ENCODE data around the gene GGTLC2.

Gene GGTLC2

DNA sequence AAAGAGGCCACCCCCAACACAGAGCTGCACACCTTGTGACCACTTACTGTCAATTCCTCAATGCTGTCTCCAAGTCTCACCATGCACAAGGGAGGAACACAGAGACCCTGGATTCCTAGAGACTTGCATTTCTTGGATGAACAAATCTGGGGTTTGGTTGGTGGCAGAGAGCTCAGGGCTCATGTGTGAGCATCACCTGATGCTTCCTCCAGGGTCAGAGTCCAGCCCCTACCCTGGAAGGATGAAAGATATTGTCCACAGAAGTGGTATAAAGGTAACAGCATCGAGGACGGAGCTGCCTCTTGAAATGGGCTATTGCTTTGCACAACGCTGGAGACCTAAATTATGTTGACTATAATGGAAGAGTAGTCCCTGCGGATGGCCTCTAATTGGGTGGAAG is 36.0 kb downstream of the GGTLC2 start:
- no peak for DNase-seq (ENCODE audit: extremely low spot score)
- CTCF ChIA-PET: interaction anchor here (0.5 to 1.3 kb wide), 3 partner anchors 14 to 337 kb away, joined by 3 to 4 read pairs (median 4); no protein-coding TSS in a partner anchor
- POLR2A ChIA-PET: no interaction called here
- TF ChIP-seq, protein P1, sequence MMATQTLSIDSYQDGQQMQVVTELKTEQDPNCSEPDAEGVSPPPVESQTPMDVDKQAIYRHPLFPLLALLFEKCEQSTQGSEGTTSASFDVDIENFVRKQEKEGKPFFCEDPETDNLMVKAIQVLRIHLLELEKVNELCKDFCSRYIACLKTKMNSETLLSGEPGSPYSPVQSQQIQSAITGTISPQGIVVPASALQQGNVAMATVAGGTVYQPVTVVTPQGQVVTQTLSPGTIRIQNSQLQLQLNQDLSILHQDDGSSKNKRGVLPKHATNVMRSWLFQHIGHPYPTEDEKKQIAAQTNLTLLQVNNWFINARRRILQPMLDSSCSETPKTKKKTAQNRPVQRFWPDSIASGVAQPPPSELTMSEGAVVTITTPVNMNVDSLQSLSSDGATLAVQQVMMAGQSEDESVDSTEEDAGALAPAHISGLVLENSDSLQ (IDR thresholded peaks at IDR 0.05): no peak
- no peak for TF ChIP-seq SP1 (IDR thresholded peaks at IDR 0.05)
- no peak for TF ChIP-seq L3MBTL2 (conservative IDR thresholded peaks at IDR 0.05)
- no peak for TF ChIP-seq FOXK2 (IDR thresholded peaks at IDR 0.05)
- TF ChIP-seq FOXM1 (IDR thresholded peaks at IDR 0.05; ENCODE audit: borderline replicate concordance): no peak
- TF ChIP-seq LEF1 (IDR thresholded peaks at IDR 0.05; ENCODE audit: borderline replicate concordance): no peak
- no peak for TF ChIP-seq ARNT (IDR thresholded peaks at IDR 0.05)
- no peak for TF ChIP-seq BHLHE40 (IDR thresholded peaks at IDR 0.05; ENCODE audit: borderline replicate concordance)
- no peak for TF ChIP-seq SUZ12 (IDR thresholded peaks at IDR 0.05)
- TF ChIP-seq CTBP1 (IDR thresholded peaks at IDR 0.05; ENCODE audit: borderline replicate concordance): no peak
- TF ChIP-seq HDGF (IDR thresholded peaks at IDR 0.05; ENCODE audit: borderline replicate concordance): no peak

DNA sequence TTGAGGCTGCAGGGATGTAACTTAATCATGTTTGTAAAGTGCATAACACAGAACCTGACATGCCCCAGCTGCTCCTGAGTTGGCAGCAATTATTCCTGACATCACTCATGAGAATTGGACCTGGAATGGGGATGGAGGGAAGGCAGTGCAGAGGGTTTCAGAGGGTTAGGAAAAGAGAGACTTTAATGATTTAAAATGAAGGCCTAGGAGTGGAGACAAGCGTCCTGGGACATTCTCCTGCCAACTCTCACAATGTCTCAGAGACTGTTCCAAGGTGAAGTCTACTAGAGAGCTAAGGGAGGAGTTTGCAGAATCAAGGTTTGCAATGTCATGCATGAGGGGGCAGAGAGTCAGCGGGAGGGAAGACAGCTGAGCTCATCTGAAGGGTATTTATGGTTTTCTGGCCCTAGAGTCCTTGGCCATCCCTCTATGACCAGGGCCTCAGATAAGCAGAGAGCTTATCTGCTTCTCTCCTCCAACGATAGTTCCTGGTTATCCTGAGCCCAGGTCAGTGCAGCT is 36.9 kb downstream of the GGTLC2 start:
- ChIA-PET POLR2A (no interaction called here), CTCF (interaction anchor here (0.5 kb wide), 1 partner anchor 217 kb away, joined by 3 read pairs; no protein-coding TSS in a partner anchor)
- DNase-seq (ENCODE audit: extremely low spot score): no peak
- TF ChIP-seq FOXM1 (IDR thresholded peaks at IDR 0.05; ENCODE audit: borderline replicate concordance): no peak
- TF ChIP-seq LEF1 (IDR thresholded peaks at IDR 0.05; ENCODE audit: borderline replicate concordance): no peak
- no peak for TF ChIP-seq SUZ12 (IDR thresholded peaks at IDR 0.05)
- TF ChIP-seq ARNT (IDR thresholded peaks at IDR 0.05): no peak
- TF ChIP-seq ELF4 (IDR thresholded peaks at IDR 0.05): no peak
- TF ChIP-seq ZNF384 (IDR thresholded peaks at IDR 0.05): no peak
- TF ChIP-seq, protein P1 (IDR thresholded peaks at IDR 0.05): no peak
- no peak for TF ChIP-seq FOXK2 (IDR thresholded peaks at IDR 0.05)
- no peak for TF ChIP-seq CTBP1 (IDR thresholded peaks at IDR 0.05; ENCODE audit: borderline replicate concordance)
- no peak for TF ChIP-seq NFRKB (IDR thresholded peaks at IDR 0.05)
- TF ChIP-seq BHLHE40 (IDR thresholded peaks at IDR 0.05; ENCODE audit: borderline replicate concordance): no peak
- TF ChIP-seq FOXA1 (IDR thresholded peaks at IDR 0.05): no peak
- TF ChIP-seq L3MBTL2 (conservative IDR thresholded peaks at IDR 0.05): no peak
- TF ChIP-seq TARDBP (IDR thresholded peaks at IDR 0.05): no peak
- TF ChIP-seq SP1 (IDR thresholded peaks at IDR 0.05): no peak
- no peak for TF ChIP-seq HDGF (IDR thresholded peaks at IDR 0.05; ENCODE audit: borderline replicate concordance)

DNA sequence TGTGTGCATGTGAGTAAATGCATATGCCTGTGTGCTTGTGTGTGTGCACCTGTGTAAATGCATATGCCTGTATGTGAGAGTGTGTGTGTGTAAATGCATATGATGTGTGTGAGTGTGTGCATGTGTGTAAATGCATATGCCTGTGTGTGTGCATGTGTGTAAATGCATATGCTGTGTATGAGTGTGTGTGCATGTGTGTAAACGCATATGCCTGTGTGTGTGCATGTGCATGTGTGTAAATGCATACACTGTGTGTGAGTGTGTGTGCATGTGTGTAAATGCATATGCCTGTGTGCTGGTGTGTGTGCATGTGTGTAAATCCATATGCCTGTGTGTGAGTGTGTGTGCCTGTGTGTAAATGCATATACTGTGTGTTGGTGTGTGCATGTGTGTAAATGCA is 37.8 kb downstream of the GGTLC2 start:
- no peak for DNase-seq (ENCODE audit: extremely low spot score)
- ChIA-PET POLR2A (no interaction called here), CTCF (no interaction called here)
- TF ChIP-seq TARDBP (IDR thresholded peaks at IDR 0.05) (no peak), CTBP1 (IDR thresholded peaks at IDR 0.05; ENCODE audit: borderline replicate concordance) (no peak), L3MBTL2 (conservative IDR thresholded peaks at IDR 0.05) (no peak), FOXM1 (IDR thresholded peaks at IDR 0.05; ENCODE audit: borderline replicate concordance) (no peak), NFRKB (IDR thresholded peaks at IDR 0.05) (no peak), SP1 (IDR thresholded peaks at IDR 0.05) (no peak), BHLHE40 (IDR thresholded peaks at IDR 0.05; ENCODE audit: borderline replicate concordance) (no peak), ELF4 (IDR thresholded peaks at IDR 0.05) (no peak), ZNF384 (IDR thresholded peaks at IDR 0.05) (no peak), LEF1 (IDR thresholded peaks at IDR 0.05; ENCODE audit: borderline replicate concordance) (no peak), FOXA1 (IDR thresholded peaks at IDR 0.05) (no peak), FOXK2 (IDR thresholded peaks at IDR 0.05) (no peak), HDGF (IDR thresholded peaks at IDR 0.05; ENCODE audit: borderline replicate concordance) (no peak), ARNT (IDR thresholded peaks at IDR 0.05) (no peak), SUZ12 (IDR thresholded peaks at IDR 0.05) (no peak)
- TF ChIP-seq, protein P1 (IDR thresholded peaks at IDR 0.05): no peak

DNA sequence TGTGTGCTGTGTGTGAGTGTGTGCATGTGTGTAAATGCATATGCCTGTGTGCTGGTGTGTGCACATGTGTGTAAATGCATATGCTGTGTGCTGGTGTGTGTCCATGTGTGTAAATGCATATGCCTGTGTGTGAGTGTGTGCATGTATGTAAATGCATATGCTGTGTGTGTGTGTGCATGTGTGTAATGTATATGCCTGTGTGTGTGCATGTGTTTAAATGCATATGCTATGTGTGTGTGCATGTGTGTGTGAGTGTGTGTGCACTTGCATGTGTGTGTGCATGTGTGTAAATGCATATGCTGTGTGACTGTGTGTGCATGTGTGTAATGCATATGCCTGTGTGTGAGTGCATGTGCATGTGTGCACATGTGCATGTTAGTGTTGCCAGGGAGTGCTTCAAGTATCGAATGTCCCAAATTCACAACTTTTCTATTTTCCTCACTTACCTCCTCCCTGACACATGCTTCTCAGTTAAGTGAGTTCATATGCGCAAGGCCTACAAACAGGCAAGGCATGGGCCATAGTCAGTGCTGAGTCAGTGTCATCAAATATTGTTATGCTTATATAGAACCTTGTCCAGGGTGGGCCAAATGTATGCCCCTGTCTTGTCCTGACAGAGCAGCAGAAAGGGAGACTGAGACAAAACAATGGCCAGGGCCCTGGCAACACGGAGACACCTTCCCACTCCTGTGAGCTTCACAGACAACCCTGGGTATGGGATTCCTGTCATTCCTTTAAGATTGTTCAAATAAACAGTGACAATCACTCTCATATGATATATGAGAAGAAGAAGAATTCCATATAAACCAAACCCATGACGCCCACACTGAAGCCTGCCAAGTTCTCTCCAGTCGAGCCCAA is 38.6 kb downstream of the GGTLC2 start:
- TF ChIP-seq NFRKB (IDR thresholded peaks at IDR 0.05) (no peak), FOXA1 (IDR thresholded peaks at IDR 0.05) (no peak), L3MBTL2 (conservative IDR thresholded peaks at IDR 0.05) (no peak), BHLHE40 (IDR thresholded peaks at IDR 0.05; ENCODE audit: borderline replicate concordance) (no peak), ZNF384 (IDR thresholded peaks at IDR 0.05) (no peak), CTBP1 (IDR thresholded peaks at IDR 0.05; ENCODE audit: borderline replicate concordance) (no peak), ELF4 (IDR thresholded peaks at IDR 0.05) (no peak), TARDBP (IDR thresholded peaks at IDR 0.05) (no peak), LEF1 (IDR thresholded peaks at IDR 0.05; ENCODE audit: borderline replicate concordance) (no peak), SP1 (IDR thresholded peaks at IDR 0.05) (no peak), FOXM1 (IDR thresholded peaks at IDR 0.05; ENCODE audit: borderline replicate concordance) (no peak), ARNT (IDR thresholded peaks at IDR 0.05) (no peak), SUZ12 (IDR thresholded peaks at IDR 0.05) (no peak), HDGF (IDR thresholded peaks at IDR 0.05; ENCODE audit: borderline replicate concordance) (no peak)
- TF ChIP-seq, protein P1 (IDR thresholded peaks at IDR 0.05): no peak
- ChIA-PET POLR2A (no interaction called here), CTCF (interaction anchor here (1.2 kb wide), 1 partner anchor 201 kb away, joined by 3 read pairs; no protein-coding TSS in a partner anchor)
- DNase-seq (ENCODE audit: extremely low spot score): no peak

Data from HEK293T (cell line).